Neural cell (in vitro differentiated cells): Measurements from ENCODE around the gene REPIN1. TPM values are rescaled to one million over a fixed set of nuclear protein-coding genes. Genes with fewer than 3 reads are reported as not detected.
A peak's percentile ranks its signal among the peaks of the same experiment; 100 is the strongest.

Source experiments
- H2AFZ ChIP-seq: fragments of 200-600, 300-800 bp; sonication (generic), shearing (Covaris generic); 2 replicates; pipeline ENCODE4 v1.6.0; 2014; ENCODE audit warnings: low read depth, mild to moderate bottlenecking, antibody characterized with exemption, low read length, moderate library complexity
- H3F3A ChIP-seq: fragments of 200-600 bp; shearing (Covaris generic); 2 replicates; pipeline ENCODE4 v1.6.1; 2016; ENCODE audit warnings: mild to moderate bottlenecking, moderate library complexity, mixed read lengths, antibody characterized with exemption, low read length; ENCODE audit not compliant: insufficient read depth, poor library complexity, severe bottlenecking
- H3K27ac ChIP-seq: fragments of 200-600, 300-800 bp; sonication (generic), shearing (Covaris generic); 2 replicates; pipeline ENCODE4 v1.5.1; 2014; ENCODE audit warnings: mild to moderate bottlenecking, low read length, moderate library complexity
- H3K27me3 ChIP-seq: fragments of 300-800, 200-600 bp; sonication (generic), shearing (Covaris generic); 2 replicates; pipeline ENCODE4 v1.6.0; 2014; ENCODE audit warnings: mild to moderate bottlenecking, low read depth, low read length, moderate library complexity; ENCODE audit not compliant: insufficient read depth
- H3K36me3 ChIP-seq: fragments of 300-800, 200-600 bp; sonication (generic), shearing (Covaris generic); 2 replicates; pipeline ENCODE4 v1.5.1; 2014; ENCODE audit warnings: mild to moderate bottlenecking, antibody characterized with exemption, low read length, moderate library complexity; ENCODE audit not compliant: insufficient read depth
- H3K4me2 ChIP-seq: fragments of 300-800, 200-600 bp; sonication (generic), shearing (Covaris generic); 2 replicates; pipeline ENCODE4 v1.6.0; 2014; ENCODE audit warnings: mild to moderate bottlenecking, low read length
- H3K4me3 ChIP-seq: fragments of 300-800, 200-600 bp; sonication (generic), shearing (Covaris generic); 2 replicates; pipeline ENCODE4 v1.5.1; 2014; ENCODE audit warnings: mild to moderate bottlenecking, low read length, moderate library complexity
- H3K79me2 ChIP-seq: fragments of 200-600 bp; shearing (Covaris generic); replicated peaks from 2 replicates; pipeline ENCODE4 v1.6.0; 2014; ENCODE audit warnings: mild to moderate bottlenecking, low read length, moderate library complexity; ENCODE audit not compliant: insufficient read depth
- H3K9ac ChIP-seq: fragments of 300-800, 200-600 bp; sonication (generic), shearing (Covaris generic); 2 replicates; pipeline ENCODE4 v1.6.1; 2016; ENCODE audit warnings: mild to moderate bottlenecking, low read length, mixed read lengths
- H3K9me2 ChIP-seq: fragments of 200-600 bp; shearing (Covaris generic); 2 replicates; pipeline ENCODE4 v1.6.1; 2016; ENCODE audit warnings: mild to moderate bottlenecking, low read length, mixed read lengths; ENCODE audit not compliant: insufficient read depth
- H3K9me3 ChIP-seq: fragments of 200-600, 300-800 bp; sonication (generic), shearing (Covaris generic); 2 replicates; pipeline ENCODE4 v1.6.1; 2016; ENCODE audit warnings: mild to moderate bottlenecking, mixed run types, low read length, moderate library complexity, mixed read lengths
- H4K20me1 ChIP-seq: fragments of 200-600 bp; shearing (Covaris generic); 2 replicates; pipeline ENCODE4 v1.6.1; 2016; ENCODE audit warnings: mild to moderate bottlenecking, mixed run types; ENCODE audit not compliant: insufficient read depth
- CTCF ChIP-seq: fragments of 450-650 bp; IDR thresholded peaks from 2 replicates; pipeline ENCODE4 v1.5.1; 2014; ENCODE audit warnings: antibody characterized with exemption, mild to moderate bottlenecking, moderate library complexity; ENCODE audit not compliant: poor library complexity, severe bottlenecking
- EP300 ChIP-seq: fragments of 450-650 bp; conservative IDR thresholded peaks from 2 replicates; pipeline ENCODE4 v1.6.1; 2014; ENCODE audit warnings: antibody characterized with exemption, mild to moderate bottlenecking, moderate library complexity; ENCODE audit not compliant: poor library complexity, severe bottlenecking
- EZH2 ChIP-seq: fragments of 200-600, 300-800 bp; shearing (Covaris generic), sonication (generic); IDR thresholded peaks from 2 replicates; pipeline ENCODE4 v1.6.1; 2014; ENCODE audit warnings: antibody characterized with exemption, low read length, borderline replicate concordance, mild to moderate bottlenecking; ENCODE audit not compliant: insufficient read depth, poor library complexity, severe bottlenecking
- MXI1 ChIP-seq: fragments of 450-650 bp; conservative IDR thresholded peaks from 2 replicates; pipeline ENCODE4 v1.6.1; 2014; ENCODE audit warnings: antibody characterized with exemption, mild to moderate bottlenecking; ENCODE audit not compliant: poor library complexity, severe bottlenecking
- POLR2AphosphoS5 ChIP-seq: IDR thresholded peaks from 2 replicates; pipeline ENCODE4 v1.6.1; 2012
- RAD21 ChIP-seq: fragments of 450-650 bp; conservative IDR thresholded peaks from 2 replicates; pipeline ENCODE4 v1.6.1; 2014; ENCODE audit warnings: antibody characterized with exemption, mild to moderate bottlenecking, moderate library complexity
- REST ChIP-seq: IDR thresholded peaks from 2 replicates; pipeline ENCODE4 v1.6.1; 2012; ENCODE audit warnings: borderline replicate concordance
- SMC3 ChIP-seq: fragments of 450-650 bp; conservative IDR thresholded peaks from 2 replicates; pipeline ENCODE4 v1.6.1; 2014; ENCODE audit warnings: antibody characterized with exemption, mild to moderate bottlenecking, moderate library complexity; ENCODE audit not compliant: poor library complexity
- TAF1 ChIP-seq: IDR thresholded peaks from 2 replicates; pipeline ENCODE4 v1.6.1; 2012; ENCODE audit warnings: low read depth
- polyA plus RNA-seq: library from polyadenylated mRNA; depleted of rRNA; stranded (reverse); fragments of >200 nt; gene quantifications from 2 replicates; pipeline ENCODE4 v1.2.3, GENCODE V29; 2014

The REPIN1 gene
- polyA plus RNA-seq, 1 donor from 2014 or later, result 95.5 TPM

- Histone ChIP-seq H2AFZ (no peak overlapping the region), H3F3A (peaks cover 4% of the 10 kb centered on the region), H3K9me3 (no peaks in the 10 kb centered on the region), H3K79me2 (peaks cover 40% of the 10 kb centered on the region), H3K9ac (no peak overlapping the region), H3K27ac (no peak overlapping the region), H3K9me2 (no peaks in the 10 kb centered on the region), H3K4me3 (no peak overlapping the region), H3K4me2 (no peak overlapping the region), H4K20me1 (no peaks in the 10 kb centered on the region), H3K36me3 (no peaks in the 10 kb centered on the region), H3K27me3 (no peaks in the 10 kb centered on the region)
- no peak for TF ChIP-seq EZH2
- no peak for TF ChIP-seq REST
- no peak for TF ChIP-seq MXI1
- no peak for TF ChIP-seq RAD21
- no peak for TF ChIP-seq CTCF
- TF ChIP-seq SMC3, result no peak
- no peak for TF ChIP-seq EP300
- no peak for TF ChIP-seq POLR2AphosphoS5
- TF ChIP-seq TAF1, result no peak
Measured at GRCh38 chr7:150377196-150377595, 8.6 kb downstream of the REPIN1 start.

- no peaks in the 10 kb centered on the region for H3K9me2 ChIP-seq
- no peak overlapping the region for H3K4me3 ChIP-seq
- H2AFZ ChIP-seq, result no peak overlapping the region
- H3K27ac ChIP-seq, result peak overlapping the region; percentile 90
- TF ChIP-seq SMC3 (no peak), MXI1 (no peak), REST (no peak), POLR2AphosphoS5 (no peak), TAF1 (no peak), EZH2 (no peak), CTCF (no peak), RAD21 (no peak), EP300 (no peak)
- H3K36me3 ChIP-seq, result no peaks in the 10 kb centered on the region
- H3F3A ChIP-seq, result peaks cover 4% of the 10 kb centered on the region
- H3K4me2 ChIP-seq, result no peak overlapping the region
- no peaks in the 10 kb centered on the region for H4K20me1 ChIP-seq
- peak overlapping the region; percentile 94 for H3K9ac ChIP-seq
- H3K27me3 ChIP-seq, result no peaks in the 10 kb centered on the region
- no peaks in the 10 kb centered on the region for H3K9me3 ChIP-seq
- peaks cover 45% of the 10 kb centered on the region for H3K79me2 ChIP-seq
Measured at GRCh38 chr7:150377635-150378034, 9.0 kb downstream of the REPIN1 start.
